ENCODE measurements around the gene WRNIP1.

Gene WRNIP1

GRCh38 chr6:2734488-2735166 is 30.6 kb upstream of the WRNIP1 start:
- no peak for TF ChIP-seq YY1 (IDR thresholded peaks at IDR 0.05; ENCODE audit: low read depth)
- TF ChIP-seq USF1 (IDR thresholded peaks at IDR 0.05) = no peak
- TF ChIP-seq FOXM1 (IDR thresholded peaks at IDR 0.05; ENCODE audit: borderline replicate concordance, low read depth) = no peak
- TF ChIP-seq MAX (IDR thresholded peaks at IDR 0.05) = no peak
- TF ChIP-seq CREB1 (IDR thresholded peaks at IDR 0.05; ENCODE audit: low read depth) = no peak
- no peak for TF ChIP-seq EGR1 (IDR thresholded peaks at IDR 0.05)
- TF ChIP-seq CEBPB (IDR thresholded peaks at IDR 0.05) = no peak
- TF ChIP-seq RAD21 (IDR thresholded peaks at IDR 0.05; ENCODE audit: low read depth) = no peak
- no peak for TF ChIP-seq TEAD4 (IDR thresholded peaks at IDR 0.05)
- no peak for TF ChIP-seq EP300 (IDR thresholded peaks at IDR 0.05; ENCODE audit: borderline replicate concordance)
- TF ChIP-seq ZBTB7A (IDR thresholded peaks at IDR 0.05; ENCODE audit: low read depth) = no peak
- no peak for TF ChIP-seq TCF12 (IDR thresholded peaks at IDR 0.05; ENCODE audit: low read depth)
- no peak for TF ChIP-seq REST (IDR thresholded peaks at IDR 0.05; ENCODE audit: low read depth)
- TF ChIP-seq TAF1 (IDR thresholded peaks at IDR 0.05; ENCODE audit: low read depth) = no peak
- no peak for TF ChIP-seq NFIC (IDR thresholded peaks at IDR 0.05)

GRCh38 chr6:2737885-2738284 is 27.3 kb upstream of the WRNIP1 start:
- TF ChIP-seq REST (IDR thresholded peaks at IDR 0.05; ENCODE audit: low read depth) (no peak), MAX (IDR thresholded peaks at IDR 0.05) (no peak), USF1 (IDR thresholded peaks at IDR 0.05) (no peak), NFIC (IDR thresholded peaks at IDR 0.05) (no peak), TCF12 (IDR thresholded peaks at IDR 0.05; ENCODE audit: low read depth) (no peak), EGR1 (IDR thresholded peaks at IDR 0.05) (no peak)

GRCh38 chr6:2738373-2738979 is 26.7 kb upstream of the WRNIP1 start:
- TF ChIP-seq RAD21 (IDR thresholded peaks at IDR 0.05; ENCODE audit: low read depth) (peak; percentile 83), ZBTB7A (IDR thresholded peaks at IDR 0.05; ENCODE audit: low read depth) (no peak)

- TF ChIP-seq FOXM1 (IDR thresholded peaks at IDR 0.05; ENCODE audit: borderline replicate concordance, low read depth) (no peak), EGR1 (IDR thresholded peaks at IDR 0.05) (no peak), YY1 (IDR thresholded peaks at IDR 0.05; ENCODE audit: low read depth) (no peak)
These were observed 25.9 kb upstream of the WRNIP1 start for GRCh38 chr6:2739335-2739734.

- TF ChIP-seq CREB1 (IDR thresholded peaks at IDR 0.05; ENCODE audit: low read depth) = no peak
- no peak for TF ChIP-seq MAX (IDR thresholded peaks at IDR 0.05)
- no peak for TF ChIP-seq EGR1 (IDR thresholded peaks at IDR 0.05)
- no peak for TF ChIP-seq TCF12 (IDR thresholded peaks at IDR 0.05; ENCODE audit: low read depth)
- TF ChIP-seq RAD21 (IDR thresholded peaks at IDR 0.05; ENCODE audit: low read depth) = no peak
- TF ChIP-seq NFIC (IDR thresholded peaks at IDR 0.05) = no peak
- no peak for TF ChIP-seq ZBTB7A (IDR thresholded peaks at IDR 0.05; ENCODE audit: low read depth)
- no peak for TF ChIP-seq REST (IDR thresholded peaks at IDR 0.05; ENCODE audit: low read depth)
- no peak for TF ChIP-seq CEBPB (IDR thresholded peaks at IDR 0.05)
- TF ChIP-seq TAF1 (IDR thresholded peaks at IDR 0.05; ENCODE audit: low read depth) = no peak
- TF ChIP-seq USF1 (IDR thresholded peaks at IDR 0.05) = no peak
- TF ChIP-seq TEAD4 (IDR thresholded peaks at IDR 0.05) = no peak
- TF ChIP-seq FOXM1 (IDR thresholded peaks at IDR 0.05; ENCODE audit: borderline replicate concordance, low read depth) = no peak
- no peak for TF ChIP-seq EP300 (IDR thresholded peaks at IDR 0.05; ENCODE audit: borderline replicate concordance)
- no peak for TF ChIP-seq YY1 (IDR thresholded peaks at IDR 0.05; ENCODE audit: low read depth)
These were observed 24.6 kb upstream of the WRNIP1 start for GRCh38 chr6:2740581-2740980.

Measured in Ishikawa (cell line).